HG02885 (cell line): ENCODE data around the gene SYCP1.
"Not testable (repeated sequence)": the region's sequence is repeated elsewhere in the genome, so short reads cannot be mapped to it uniquely, and the experiment has no call there.

Experiments
- ATAC-seq: cut with Tn5 transposase; IDR thresholded peaks from one replicate; pipeline ENCODE4 v1.9.1; 2021; ENCODE audit warnings: mild to moderate bottlenecking; ENCODE audit not compliant: unreplicated experiment, poor library complexity

SYCP1 gene, protein sequence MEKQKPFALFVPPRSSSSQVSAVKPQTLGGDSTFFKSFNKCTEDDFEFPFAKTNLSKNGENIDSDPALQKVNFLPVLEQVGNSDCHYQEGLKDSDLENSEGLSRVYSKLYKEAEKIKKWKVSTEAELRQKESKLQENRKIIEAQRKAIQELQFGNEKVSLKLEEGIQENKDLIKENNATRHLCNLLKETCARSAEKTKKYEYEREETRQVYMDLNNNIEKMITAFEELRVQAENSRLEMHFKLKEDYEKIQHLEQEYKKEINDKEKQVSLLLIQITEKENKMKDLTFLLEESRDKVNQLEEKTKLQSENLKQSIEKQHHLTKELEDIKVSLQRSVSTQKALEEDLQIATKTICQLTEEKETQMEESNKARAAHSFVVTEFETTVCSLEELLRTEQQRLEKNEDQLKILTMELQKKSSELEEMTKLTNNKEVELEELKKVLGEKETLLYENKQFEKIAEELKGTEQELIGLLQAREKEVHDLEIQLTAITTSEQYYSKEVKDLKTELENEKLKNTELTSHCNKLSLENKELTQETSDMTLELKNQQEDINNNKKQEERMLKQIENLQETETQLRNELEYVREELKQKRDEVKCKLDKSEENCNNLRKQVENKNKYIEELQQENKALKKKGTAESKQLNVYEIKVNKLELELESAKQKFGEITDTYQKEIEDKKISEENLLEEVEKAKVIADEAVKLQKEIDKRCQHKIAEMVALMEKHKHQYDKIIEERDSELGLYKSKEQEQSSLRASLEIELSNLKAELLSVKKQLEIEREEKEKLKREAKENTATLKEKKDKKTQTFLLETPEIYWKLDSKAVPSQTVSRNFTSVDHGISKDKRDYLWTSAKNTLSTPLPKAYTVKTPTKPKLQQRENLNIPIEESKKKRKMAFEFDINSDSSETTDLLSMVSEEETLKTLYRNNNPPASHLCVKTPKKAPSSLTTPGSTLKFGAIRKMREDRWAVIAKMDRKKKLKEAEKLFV

DNA sequence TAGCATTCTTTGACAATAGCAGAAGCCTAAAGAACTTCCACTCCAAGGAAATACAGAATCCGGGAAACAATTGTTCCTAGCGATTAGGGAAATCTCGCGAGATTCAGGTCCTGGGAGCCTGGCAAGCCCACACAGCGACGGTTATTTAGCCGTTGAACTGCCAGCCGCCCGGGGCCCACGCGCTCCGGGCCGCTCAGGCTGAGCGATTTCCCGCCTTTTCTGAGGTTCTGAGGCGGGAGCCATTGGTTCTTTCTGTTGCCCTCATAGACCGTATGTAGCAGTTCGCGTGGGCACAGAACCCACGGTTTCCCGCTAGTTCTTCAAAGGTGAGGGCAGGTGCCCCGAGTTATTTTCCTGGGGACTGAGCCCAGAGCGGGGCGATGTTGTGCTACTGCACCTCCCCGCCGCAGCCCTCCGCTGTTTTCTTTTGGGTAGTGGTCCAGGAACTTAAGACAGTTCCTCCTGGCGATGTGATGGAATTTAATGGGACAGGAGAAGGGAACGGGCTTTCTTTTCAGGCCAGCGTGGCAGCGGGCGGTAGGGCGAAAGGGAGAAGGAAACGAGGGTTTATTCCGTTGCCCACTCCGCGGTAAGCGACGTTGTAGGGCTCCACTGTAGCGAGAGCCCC is at the start of gene SYCP1:
Gene SYCP1 (plus strand): TSS at position 171 of the 628 bp plus-strand sequence. CDS start 602 bp downstream, outside the sequence.
- ATAC-seq, result no peak

DNA sequence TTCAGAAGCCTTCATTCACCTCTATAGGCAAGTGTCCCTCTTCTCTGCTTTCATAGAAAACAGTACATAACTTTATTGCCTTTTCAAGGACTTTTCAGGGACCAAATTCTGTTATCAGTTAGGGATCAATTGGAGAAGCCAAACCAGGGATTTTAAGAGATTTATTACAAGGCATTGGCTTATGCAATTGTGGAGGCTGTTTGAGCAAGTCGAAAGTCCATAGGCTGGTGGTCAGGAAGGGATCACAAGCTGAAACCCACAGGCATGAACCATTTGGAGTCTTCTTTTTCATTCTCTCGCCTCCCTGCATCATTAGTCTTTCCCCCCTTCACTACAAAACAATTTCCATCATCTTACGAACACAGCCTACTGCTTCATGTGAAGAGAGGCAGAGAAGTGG is 34.8 kb upstream of the SYCP1 start:
- no peak for ATAC-seq

DNA sequence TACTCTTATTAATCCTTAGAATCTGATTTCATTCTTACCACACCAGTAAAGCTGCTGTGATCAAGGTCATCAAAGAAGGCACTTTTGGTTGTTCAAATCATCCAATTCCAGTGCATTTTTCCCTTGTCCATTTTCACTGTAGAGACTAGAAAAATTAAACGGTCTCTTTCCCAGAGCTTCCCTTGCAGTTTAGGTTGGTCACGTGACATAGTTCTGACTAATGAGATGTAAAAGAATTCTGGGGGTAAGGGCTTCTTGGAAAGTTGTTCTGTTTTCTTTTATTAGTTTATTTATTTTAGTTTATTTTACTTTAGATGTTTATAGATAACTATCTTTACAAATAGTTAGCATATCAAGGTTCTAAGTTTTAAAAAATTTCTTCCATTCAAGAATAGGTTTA is 34.3 kb upstream of the SYCP1 start:
- no peak for ATAC-seq

DNA sequence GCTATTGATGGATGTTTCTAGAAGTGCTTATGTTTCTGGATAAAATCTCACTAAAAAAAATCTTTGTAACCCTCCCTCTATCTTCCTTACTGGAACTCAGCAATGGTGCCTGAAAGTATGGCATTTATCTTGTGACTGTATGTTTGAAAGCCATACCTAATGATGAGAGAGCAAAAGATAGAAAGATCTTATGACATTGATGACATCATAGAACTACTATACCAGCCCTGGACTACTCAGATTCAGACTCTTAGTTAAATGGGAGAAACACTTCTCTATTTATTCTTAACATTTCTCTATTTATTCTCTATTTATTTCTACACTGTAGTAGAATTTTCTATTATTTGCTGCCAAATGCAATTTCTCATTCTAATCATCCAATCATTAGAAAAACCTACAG is 32.7 kb upstream of the SYCP1 start:
- ATAC-seq, result no peak

DNA sequence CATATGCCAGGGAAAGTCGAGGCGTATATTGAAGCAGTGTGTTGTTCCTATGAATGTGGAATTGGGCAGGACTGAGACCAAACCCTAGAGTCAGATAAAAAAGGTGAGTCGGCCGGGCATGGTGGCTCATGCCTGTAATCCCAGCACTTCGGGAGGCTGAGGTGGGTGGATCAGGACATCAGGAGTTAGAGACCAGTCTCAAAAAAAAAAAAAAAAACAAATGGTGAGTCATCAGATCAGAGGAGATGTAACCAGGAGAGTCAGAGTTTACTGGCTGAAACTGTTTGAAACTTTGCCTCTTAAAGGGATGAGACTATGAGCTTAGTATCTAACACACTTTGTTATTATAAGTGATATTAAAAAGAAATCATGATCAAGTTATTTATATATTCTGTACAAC is 26.4 kb upstream of the SYCP1 start:
- ATAC-seq, result no peak

DNA sequence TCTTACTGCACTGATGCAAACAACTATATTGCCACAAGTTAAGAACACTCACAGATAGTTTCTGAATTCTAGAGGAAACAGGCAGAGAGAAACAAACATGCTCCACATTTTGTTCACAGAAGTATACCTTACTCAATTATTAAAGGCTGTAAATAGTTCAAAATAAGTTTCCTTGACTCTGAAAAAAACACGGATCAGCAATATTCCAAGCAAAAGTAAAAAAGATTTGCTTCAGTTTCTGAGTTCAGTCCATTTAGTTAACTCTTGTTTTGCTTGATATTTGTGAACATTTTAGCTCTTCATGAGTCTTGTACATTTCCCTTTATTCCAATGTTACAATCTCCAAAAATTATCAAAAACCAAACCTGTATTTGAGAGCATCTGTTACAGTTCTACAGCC is 24.6 kb upstream of the SYCP1 start:
- not testable (repeated sequence) for ATAC-seq

DNA sequence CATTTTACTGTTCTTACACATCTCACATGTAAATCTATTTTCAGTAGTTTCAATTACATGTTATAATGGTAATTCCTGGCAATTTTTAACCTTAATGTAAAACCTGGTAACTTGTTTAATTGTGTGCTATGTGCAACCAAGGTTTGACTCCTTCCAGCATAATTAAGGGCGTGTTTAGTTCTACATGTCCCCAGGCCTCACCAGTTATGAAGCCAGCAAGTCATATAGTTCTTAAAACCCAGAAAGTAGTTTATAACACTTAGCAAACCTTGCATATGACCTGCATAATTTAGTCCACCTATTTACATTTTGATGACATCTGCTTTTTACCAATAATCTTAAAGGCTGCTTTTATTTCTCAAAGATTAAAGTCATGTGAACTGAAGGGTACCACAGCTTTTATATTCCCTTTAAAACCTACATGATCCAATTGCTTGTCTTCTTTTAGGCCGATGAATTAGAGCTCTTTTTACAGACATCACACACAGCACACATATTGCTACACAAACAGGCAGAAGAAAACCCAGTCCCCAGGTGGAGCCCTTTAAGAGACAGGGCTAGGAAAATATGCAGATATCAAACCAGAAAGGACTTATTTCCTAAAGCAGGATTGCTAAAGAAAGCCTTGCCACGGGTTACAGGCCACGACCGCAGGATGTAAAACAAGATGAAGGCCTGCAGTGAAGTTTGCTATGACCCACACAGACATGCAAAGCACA is 23.2 kb upstream of the SYCP1 start:
- ATAC-seq, result no peak

DNA sequence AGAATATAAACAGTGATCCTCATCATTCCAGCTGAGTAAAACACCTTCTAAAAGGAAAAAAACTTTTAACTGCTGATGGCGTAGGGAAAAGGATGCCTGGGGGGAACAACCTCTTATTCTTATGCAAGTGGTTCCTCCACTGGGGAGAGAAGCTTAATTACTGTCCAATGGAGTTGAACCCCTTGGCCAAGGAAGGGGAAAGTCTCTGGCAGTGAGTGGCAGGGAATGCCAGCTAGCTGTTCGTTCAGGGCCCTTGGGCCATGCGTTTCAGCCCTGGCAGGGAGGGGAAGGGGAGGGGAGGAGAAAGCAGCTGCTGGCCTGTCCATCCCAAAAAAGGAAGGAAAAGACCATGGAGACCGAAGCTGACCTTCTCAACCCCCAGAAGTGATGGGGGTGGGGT is 22.6 kb upstream of the SYCP1 start:
- ATAC-seq, result no peak

DNA sequence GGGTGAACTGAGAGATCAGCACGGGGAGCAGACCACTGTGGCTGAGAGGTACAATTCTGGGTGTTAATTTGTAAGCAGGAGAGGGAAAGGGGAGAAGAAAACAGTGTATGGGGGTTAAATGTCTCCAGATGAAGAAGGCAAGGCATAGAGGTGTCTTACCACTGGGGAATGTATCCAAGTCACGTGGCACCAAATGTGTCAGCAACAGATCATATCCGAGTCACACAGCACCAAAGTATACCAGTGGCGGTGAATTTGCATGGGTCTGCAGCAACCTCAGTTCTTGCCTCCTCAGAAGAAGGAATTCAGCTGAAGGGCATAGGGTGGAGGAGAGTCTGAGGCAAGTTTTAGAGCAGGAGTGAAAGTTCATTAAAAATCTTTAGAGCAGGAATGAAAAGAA is 21.2 kb upstream of the SYCP1 start:
- no peak for ATAC-seq

DNA sequence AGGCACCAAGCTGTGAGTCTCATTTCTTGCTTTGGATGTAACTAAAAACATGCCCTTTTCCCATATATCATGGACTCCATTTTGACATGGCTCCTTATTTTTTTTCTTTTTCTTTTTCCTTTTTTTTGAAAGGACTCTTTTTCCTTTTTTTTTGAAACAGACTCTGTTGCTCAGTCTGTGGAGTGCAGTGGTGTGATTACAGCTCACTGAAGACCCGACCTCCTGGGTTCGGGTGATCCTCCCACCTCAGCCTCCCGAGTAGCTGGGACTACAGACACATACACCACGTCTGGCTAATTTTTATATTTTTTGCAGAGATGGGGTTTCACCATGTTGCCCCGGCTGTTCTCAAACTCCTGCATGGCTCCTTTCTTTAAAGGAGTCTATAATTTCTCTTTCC is 10.4 kb upstream of the SYCP1 start:
- ATAC-seq, result no peak

DNA sequence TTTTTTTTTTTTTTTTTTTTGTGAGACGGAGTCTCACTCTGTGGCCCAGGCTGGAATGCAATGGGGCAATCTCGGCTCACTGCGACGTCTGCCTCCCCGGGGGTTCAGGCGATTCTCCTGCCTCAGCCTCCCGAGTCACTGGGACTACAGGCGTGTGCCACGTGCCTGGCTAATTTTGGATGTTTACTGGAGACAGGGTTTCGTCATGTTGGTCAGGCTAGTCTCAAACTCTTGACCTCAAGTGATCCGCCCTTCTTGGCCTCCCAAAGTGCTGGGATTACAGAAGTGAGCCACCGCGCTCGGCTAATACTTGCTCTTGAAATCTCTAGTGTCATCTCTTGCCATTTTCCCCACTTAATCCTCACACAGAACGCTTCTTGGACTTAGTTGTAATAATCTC is 1.1 kb upstream of the SYCP1 start:
- no peak for ATAC-seq

DNA sequence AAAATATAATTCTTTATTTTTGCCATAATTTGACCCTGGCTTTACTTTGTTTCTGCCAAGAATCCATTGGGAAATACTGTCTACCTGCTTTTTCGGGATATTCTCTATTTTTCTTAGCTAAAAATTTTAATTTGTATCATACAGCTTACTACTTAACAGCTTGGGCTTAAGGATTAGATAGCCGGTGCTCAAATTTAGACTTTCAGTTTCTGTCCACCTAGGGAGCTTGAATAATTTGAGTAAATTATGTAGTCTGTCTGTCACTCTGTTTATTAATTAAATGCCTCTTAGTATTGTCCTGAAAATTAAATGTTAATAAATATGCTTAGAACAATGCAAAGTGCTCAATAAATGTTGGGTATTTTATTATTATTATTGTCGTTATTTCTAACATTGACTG is 6.7 kb downstream of the SYCP1 start:
- ATAC-seq, result no peak

DNA sequence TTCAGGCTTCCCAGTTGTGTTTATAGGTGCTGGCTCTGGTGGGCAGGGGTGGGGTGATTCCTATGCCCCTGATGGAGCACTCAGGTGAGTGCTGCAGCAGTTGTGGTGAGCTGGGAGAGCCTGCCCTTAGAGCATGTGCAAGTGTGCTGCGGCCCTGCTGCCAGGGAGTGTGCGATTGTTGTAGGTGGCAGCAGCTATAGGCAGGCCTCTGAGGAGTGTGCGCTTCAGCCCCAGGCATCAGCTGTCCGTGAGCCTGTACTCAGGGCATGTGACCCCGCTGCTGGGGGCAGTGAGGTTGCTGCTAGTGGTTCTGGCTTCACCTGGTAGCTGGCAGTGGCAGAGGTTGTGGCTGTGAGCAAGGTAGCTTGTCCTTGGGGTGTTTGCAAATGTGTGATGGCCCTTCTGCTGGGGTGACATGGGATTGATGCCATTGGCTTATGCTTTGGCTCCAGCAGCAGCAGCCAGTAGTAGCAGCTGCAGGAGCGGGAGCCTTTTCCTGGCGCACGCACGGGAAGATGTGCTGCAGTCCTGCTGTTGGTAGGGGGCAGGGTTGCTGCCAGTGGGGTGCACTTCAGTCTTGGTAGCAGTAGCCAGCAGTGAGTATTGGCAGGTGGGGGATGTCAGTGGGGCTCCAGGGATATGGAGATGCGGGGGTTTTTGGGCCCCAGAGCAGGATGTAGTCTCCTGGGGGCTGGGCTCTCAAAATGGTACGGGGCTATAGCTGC is 37.7 kb downstream of the SYCP1 start:
- ATAC-seq, result no peak

DNA sequence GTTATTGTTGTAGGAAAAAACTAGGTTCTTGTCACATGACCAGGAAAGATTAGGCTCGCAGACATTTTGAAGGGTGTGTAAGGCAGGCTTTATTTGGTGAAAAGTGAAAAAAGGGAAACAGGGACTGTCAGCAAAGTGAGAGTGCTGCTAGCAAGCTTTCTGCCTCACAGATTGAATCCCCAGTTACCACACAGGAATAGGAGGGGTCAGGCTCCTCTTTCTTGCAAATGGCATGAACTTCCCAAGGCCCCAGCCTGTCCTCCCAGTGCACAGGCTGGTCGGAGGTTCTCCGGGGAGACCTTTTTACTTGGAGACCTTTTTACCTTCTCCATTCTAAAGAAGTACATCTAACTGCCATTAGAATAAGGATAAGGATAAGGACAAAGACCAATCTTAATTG is 42.1 kb downstream of the SYCP1 start:
- ATAC-seq, result no peak

DNA sequence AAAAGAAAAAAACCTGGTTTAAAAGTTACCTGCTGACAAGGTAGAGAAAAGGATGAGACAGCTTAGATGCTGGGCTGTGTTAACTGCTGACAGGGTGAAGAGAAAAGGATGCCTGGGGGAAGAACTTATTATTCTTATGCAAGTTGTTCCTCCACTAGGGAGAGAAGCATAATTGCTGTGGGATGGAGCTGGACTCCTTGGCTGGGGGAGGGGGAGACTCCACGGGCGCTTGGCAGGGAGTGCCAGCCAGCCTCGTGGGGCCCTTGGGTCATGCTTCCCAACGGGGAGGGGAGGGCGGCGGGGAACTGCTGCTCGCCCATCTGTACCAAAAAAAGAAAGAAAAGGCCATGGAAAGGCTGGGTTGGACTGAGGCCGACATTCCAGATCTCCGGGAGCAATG is 47.2 kb downstream of the SYCP1 start:
- ATAC-seq, result no peak

DNA sequence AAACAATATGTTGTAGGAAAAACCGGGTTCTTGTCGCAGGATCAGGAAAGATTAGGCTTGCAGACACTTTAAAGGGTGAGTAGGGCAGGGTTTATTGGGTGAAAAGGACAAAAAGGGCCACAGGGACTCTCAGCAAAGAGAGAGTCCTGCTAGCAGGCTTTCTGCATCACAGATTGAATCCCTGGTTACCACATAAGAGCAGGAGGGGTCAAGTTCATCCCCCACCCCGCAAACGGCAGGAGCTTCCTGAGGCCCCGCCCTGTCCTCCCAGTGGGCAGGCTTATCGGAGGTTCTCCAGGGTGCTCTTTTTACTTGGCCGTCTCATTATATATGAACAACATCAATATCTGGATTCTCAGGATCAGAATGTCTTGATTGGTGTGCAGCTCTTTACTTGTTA is 47.7 kb downstream of the SYCP1 start:
- no peak for ATAC-seq

DNA sequence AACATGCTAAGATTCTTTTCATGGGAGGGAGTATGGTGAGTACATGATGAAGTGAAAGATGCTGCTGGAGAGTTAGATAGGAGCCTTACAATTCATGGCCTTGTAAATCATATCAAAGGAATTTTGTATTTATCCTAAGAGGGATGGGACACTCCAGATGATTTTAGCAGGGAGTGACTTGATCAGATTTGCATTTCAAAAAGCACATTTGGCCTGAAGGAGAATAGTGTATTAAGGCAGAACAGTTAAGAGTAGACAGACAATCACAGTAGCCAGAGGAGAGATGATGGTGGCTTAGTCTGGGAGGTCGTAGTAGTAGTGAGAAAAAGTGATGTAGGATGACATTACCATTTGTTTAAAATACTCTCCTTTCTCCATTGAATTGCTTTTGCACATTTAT is 48.8 kb downstream of the SYCP1 start:
- no peak for ATAC-seq

DNA sequence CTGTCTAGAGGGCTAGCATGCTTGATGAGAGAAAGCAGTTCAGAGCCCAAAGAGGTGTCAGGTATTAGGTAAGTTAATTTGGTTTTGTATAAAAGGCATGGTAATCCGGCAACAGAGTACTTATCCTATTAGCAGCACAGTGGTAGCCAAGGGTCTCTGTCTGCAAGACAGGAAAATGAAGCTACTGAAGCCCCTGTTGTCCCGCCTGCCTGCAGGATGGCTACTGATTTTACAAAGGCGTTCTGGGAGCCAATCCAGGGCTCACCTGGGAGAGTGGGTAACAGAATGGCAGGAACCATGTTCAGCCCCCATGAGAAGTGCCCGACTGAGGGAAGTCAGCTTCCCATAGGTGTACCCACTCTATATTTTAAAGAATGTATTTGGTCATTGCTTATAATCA is 61.1 kb downstream of the SYCP1 start:
- ATAC-seq, result not testable (repeated sequence)

DNA sequence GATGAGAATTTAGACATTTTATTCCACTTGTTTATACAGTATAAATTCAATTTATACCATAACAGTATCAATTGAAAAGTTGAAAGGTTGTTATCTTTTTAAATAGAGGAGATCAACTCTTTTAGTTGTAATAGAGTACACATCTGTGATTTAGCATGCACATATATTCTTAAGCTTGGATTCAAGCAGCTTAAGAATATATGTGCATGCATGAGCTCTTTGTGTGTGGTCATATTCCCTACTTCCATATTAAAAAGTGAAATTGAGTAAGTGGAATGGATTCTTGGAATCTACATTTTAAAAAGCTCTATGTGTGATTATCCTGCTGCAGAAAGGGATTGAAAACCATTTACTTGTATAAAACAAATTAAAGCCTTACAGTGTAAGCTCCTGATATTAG is 71.9 kb downstream of the SYCP1 start:
- ATAC-seq, result no peak

DNA sequence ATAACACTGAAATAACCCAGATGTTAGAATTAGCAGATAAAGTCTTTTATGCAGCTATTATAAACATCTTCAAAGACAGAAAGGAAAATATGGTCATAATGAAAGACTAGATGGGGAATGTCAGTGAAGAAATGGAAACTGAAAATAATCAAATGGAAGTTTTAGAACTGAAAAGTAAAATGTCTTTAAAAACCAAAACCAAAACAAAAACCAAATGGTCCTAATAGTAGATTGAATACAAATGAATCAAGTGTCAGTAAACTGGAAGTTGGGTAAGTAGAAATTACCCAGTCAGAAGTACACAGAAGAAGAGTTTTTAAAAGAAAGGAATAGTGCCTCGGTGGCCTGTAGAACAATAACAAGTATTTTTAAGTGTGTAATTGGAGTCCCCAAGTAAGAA is 72.7 kb downstream of the SYCP1 start:
- no peak for ATAC-seq
